ENCODE results near the gene PEX14.

The PEX14 gene

GRCh38 chr1:10553118-10553517, 78.4 kb downstream of the PEX14 start:
- DNase-seq: no peak

- no peak for DNase-seq
These were observed 81.1 kb downstream of the PEX14 start for GRCh38 chr1:10555635-10556429.

GRCh38 chr1:10556430-10557005, 81.8 kb downstream of the PEX14 start:
- DNase-seq: no peak

GRCh38 chr1:10557714-10558113, 83.0 kb downstream of the PEX14 start:
- no peak for DNase-seq

- no peak for DNase-seq
These were observed 84.6 kb downstream of the PEX14 start for GRCh38 chr1:10559386-10559785.

GRCh38 chr1:10561497-10561896, 86.7 kb downstream of the PEX14 start:
- no peak for DNase-seq

GRCh38 chr1:10561955-10562354, 87.2 kb downstream of the PEX14 start:
- no peak for DNase-seq

GRCh38 chr1:10564063-10564462, 89.3 kb downstream of the PEX14 start:
- no peak for DNase-seq

- no peak for DNase-seq
These were observed 94.8 kb downstream of the PEX14 start for GRCh38 chr1:10569531-10569930.

- DNase-seq: no peak
These were observed 100.9 kb downstream of the PEX14 start for GRCh38 chr1:10575616-10576015.

- DNase-seq: no peak
These were observed 103.3 kb downstream of the PEX14 start for GRCh38 chr1:10578070-10578469.

GRCh38 chr1:10583641-10584040, 108.9 kb downstream of the PEX14 start:
- DNase-seq: no peak

- no peak for DNase-seq
These were observed 110.5 kb downstream of the PEX14 start for GRCh38 chr1:10585242-10585641.

GRCh38 chr1:10586125-10586524, 111.4 kb downstream of the PEX14 start:
- DNase-seq: no peak

GRCh38 chr1:10588640-10589039, 113.9 kb downstream of the PEX14 start:
- DNase-seq: no peak

GRCh38 chr1:10589074-10589473, 114.3 kb downstream of the PEX14 start:
- DNase-seq: no peak

- no peak for DNase-seq
These were observed 116.3 kb downstream of the PEX14 start for GRCh38 chr1:10591010-10591409.

GRCh38 chr1:10592373-10592772, 117.6 kb downstream of the PEX14 start:
- no peak for DNase-seq

GRCh38 chr1:10593750-10594149, 119.0 kb downstream of the PEX14 start:
- no peak for DNase-seq

GRCh38 chr1:10594595-10595223, 120.0 kb downstream of the PEX14 start:
- no peak for DNase-seq

GRCh38 chr1:10596780-10597179, 122.0 kb downstream of the PEX14 start:
- no peak for DNase-seq

GRCh38 chr1:10597492-10598388, 123.0 kb downstream of the PEX14 start:
- no peak for DNase-seq

GRCh38 chr1:10598389-10598702, 123.6 kb downstream of the PEX14 start:
- DNase-seq: peak; percentile 31

Data from NCI-H524 treated with DMSO at 0.1 percent for 48 hours (cell line).